ENCODE data around the gene IL2RG. TPM values are rescaled to one million over a fixed set of nuclear protein-coding genes. Genes with fewer than 3 reads are reported as not detected.
A peak's percentile ranks its signal among the peaks of the same experiment; 100 is the strongest.

The IL2RG gene
- total RNA-seq, 1 donor from 2014 or later: not detected

DNA sequence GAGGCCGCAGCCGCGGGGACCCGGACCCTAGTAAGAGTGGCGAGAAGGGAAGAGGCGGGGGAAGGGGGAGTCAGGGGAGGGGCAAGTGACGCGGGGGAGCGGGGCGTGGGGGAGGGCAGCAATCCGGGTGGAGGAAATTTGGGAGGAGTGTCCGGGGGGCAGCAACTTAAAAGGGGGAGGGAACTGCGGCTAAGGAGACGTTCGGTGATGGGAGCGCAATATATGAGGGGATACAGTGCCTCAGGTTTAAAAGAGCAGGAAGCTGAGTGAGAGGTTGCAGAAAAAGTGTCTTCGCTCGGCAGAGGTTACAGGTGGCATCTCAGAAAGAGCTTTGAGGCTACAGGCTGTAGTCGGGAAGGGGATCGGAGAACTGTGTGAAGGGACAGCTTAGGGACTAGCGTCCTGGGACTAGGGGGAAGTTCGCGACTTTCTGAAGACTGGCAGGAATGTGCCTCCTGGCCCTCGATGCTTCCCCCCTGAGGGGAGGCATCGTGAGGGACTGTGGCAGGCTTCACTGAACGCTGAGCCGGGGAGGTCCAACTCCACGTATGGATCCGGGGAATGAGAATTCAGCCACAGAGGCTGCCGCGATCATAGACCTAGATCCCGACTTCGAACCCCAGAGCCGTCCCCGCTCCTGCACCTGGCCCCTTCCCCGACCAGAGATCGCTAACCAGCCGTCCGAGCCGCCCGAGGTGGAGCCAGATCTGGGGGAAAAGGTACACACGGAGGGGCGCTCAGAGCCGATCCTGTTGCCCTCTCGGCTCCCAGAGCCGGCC lies 15.2 kb downstream of the IL2RG start:
- H3K4me3 ChIP-seq (ENCODE audit: low read depth, low read length): peak overlapping the region; percentile 69
- TF ChIP-seq, protein P1, sequence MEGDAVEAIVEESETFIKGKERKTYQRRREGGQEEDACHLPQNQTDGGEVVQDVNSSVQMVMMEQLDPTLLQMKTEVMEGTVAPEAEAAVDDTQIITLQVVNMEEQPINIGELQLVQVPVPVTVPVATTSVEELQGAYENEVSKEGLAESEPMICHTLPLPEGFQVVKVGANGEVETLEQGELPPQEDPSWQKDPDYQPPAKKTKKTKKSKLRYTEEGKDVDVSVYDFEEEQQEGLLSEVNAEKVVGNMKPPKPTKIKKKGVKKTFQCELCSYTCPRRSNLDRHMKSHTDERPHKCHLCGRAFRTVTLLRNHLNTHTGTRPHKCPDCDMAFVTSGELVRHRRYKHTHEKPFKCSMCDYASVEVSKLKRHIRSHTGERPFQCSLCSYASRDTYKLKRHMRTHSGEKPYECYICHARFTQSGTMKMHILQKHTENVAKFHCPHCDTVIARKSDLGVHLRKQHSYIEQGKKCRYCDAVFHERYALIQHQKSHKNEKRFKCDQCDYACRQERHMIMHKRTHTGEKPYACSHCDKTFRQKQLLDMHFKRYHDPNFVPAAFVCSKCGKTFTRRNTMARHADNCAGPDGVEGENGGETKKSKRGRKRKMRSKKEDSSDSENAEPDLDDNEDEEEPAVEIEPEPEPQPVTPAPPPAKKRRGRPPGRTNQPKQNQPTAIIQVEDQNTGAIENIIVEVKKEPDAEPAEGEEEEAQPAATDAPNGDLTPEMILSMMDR (conservative IDR thresholded peaks at IDR 0.05; ENCODE audit: low read depth, low read length): no peak
- DNase-seq (ENCODE audit: low read depth): no peak

DNA sequence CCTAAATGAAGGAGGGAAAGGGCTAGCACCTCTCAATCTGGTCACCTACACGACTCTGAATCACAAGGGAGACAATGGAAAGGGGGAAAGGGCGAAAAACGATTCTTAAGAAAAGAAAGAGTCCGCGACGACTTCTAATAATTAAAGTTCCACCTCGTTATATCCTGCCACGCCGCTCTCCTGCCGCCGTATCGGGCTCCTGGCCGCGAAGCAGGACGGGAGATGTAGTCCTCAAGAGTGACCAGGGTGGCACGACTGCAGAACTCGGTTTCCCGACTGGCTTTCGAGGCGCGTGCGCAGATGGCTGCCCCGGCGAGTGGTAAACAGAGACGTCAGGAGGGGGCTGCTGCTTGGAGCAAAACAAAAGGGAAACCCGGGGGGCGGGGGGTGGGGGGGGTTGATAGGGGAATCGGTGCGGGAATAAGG lies 15.8 kb downstream of the IL2RG start, which contains the start of gene FOXO4:
Gene FOXO4, plus strand, starts transcription at position 297 of the 426 bp plus-strand sequence. CDS start 678 bp downstream, outside the sequence.
- peak; percentile 27 for DNase-seq (ENCODE audit: low read depth)
- TF ChIP-seq, protein P1 (conservative IDR thresholded peaks at IDR 0.05; ENCODE audit: low read depth, low read length): no peak
- H3K4me3 ChIP-seq (ENCODE audit: low read depth, low read length): peak within 1 kb of the TSS; percentile 69

DNA sequence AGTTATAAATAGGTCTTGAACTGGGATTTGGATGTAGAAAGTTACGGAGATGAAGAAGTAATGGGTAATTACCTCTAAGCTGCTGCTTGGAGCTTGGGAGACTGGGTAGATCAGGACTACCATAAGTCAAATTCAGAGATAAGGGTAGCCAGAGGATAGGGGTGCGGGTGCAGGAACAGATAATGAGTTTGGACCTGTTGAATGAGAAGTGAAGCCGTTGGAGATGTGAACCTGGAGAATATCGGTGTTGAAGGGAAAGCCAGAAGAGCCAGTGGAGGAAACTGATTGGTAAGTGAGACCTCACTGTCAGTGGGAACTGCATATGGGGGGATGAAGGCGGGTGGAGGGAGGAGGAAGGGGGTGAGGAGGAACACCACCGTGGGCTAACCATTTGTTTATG lies 16.3 kb downstream of the IL2RG start:
- DNase-seq (ENCODE audit: low read depth): no peak
- peak overlapping the region; percentile 69 for H3K4me3 ChIP-seq (ENCODE audit: low read depth, low read length)
- TF ChIP-seq, protein P1 (conservative IDR thresholded peaks at IDR 0.05; ENCODE audit: low read depth, low read length): no peak

DNA sequence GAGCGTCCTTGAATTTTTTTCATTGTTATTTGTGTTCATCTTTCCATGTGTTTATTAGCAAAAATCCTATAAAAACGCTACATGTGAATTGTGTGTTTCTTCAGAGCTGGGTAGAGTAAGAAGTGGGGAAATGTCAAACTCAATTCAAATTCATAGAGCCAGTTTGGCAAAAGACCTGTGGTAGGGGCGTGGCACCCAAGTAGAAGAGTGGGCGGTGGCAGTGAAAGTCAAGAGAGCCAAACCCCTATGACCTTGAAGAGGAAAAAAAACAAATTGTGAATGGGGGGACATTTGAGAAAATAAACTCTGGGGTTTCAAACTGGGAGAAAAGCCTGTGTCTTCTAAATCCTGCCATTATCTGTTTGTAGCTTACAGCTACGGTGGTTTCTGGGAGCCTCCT lies 20.1 kb downstream of the IL2RG start:
- no peak overlapping the region for H3K4me3 ChIP-seq (ENCODE audit: low read depth, low read length)
- DNase-seq (ENCODE audit: low read depth): no peak
- TF ChIP-seq, protein P1 (conservative IDR thresholded peaks at IDR 0.05; ENCODE audit: low read depth, low read length): no peak

DNA sequence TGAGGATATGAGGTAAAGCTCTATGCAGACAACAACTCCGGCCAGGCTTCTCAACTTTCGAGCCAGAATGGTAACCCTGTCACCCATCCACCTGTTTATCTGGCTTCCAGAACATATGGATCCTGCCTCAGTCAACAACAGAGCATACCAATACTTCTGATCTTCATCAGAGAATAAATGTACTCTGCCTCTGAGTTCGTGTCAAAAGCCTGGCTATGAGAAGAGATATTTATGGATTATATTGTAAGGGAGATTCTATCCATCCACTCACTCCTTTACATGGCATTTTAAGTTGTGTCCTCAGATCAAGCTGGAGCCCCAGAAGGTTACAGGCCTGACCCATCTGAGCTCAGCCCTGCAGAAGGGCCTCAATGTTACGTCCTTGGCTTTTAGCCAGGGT lies 25.5 kb downstream of the IL2RG start:
- no peak overlapping the region for H3K4me3 ChIP-seq (ENCODE audit: low read depth, low read length)
- TF ChIP-seq, protein P1 (conservative IDR thresholded peaks at IDR 0.05; ENCODE audit: low read depth, low read length): no peak
- no peak for DNase-seq (ENCODE audit: low read depth)

DNA sequence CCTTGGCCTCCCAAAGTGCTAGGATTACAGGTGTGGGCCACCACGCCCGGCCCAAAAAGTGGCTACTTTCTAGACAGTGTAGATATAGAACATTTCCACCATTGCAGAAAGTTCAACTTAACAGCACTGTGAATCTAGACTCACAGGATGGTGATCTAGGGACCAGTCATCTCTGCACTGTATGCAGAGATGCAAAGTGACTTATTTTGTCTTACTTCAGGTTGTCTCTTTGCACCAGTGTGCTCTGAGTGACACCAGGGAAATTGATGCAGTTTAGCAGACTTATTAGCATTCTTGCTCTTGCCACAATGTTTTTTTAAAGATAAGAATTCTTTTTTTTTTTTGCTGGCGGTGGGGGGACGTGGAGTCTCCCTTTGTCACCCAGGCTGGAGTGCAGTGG lies 28.6 kb downstream of the IL2RG start:
- no peak for DNase-seq (ENCODE audit: low read depth)
- H3K4me3 ChIP-seq (ENCODE audit: low read depth, low read length): no peak overlapping the region
- TF ChIP-seq, protein P1 (conservative IDR thresholded peaks at IDR 0.05; ENCODE audit: low read depth, low read length): no peak

Data from epithelial cell of proximal tubule (primary cell).